Subcutaneous abdominal adipose tissue (tissue), 5 donors: ENCODE measurements around the gene ZNF585A.
"Not testable (repeated sequence)": the region's sequence is repeated elsewhere in the genome, so short reads cannot be mapped to it uniquely, and the experiment has no call there.

Experiments
- H3K27ac ChIP-seq: one replicate; pipeline ENCODE4 v1.7.0; 2013; ENCODE audit warnings: low read depth, mild to moderate bottlenecking, inconsistent platforms, low read length, moderate library complexity
- H3K27me3 ChIP-seq, 5 donors: one replicate each; pipeline ENCODE4 v1.7.0; 2013; ENCODE audit warnings: low read length in 5 of 5, inconsistent platforms in 1 of 5; ENCODE audit not compliant: control insufficient read depth in 5 of 5, insufficient read depth in 4 of 5
- H3K36me3 ChIP-seq, 5 donors: one replicate each; pipeline ENCODE4 v1.7.0; 2013; ENCODE audit warnings: low read length in 5 of 5; ENCODE audit not compliant: control insufficient read depth in 5 of 5, insufficient read depth in 5 of 5
- H3K4me1 ChIP-seq, 5 donors: one replicate each; pipeline ENCODE4 v1.7.0; 2013; ENCODE audit warnings: low read length in 5 of 5, mild to moderate bottlenecking in 3 of 5, moderate library complexity in 1 of 5; ENCODE audit not compliant: control insufficient read depth in 5 of 5, insufficient read depth in 5 of 5
- H3K4me3 ChIP-seq, 5 donors: one replicate each; pipeline ENCODE4 v1.7.0; 2013; ENCODE audit warnings: low read length in 5 of 5, low read depth in 1 of 5
- H3K9ac ChIP-seq, 5 donors: one replicate each; pipeline ENCODE4 v1.7.0; 2013; ENCODE audit warnings: low read length in 5 of 5, mild to moderate bottlenecking in 4 of 5, moderate library complexity in 3 of 5
- H3K9me3 ChIP-seq, 5 donors: one replicate each; pipeline ENCODE4 v1.7.0; 2013; ENCODE audit warnings: low read length in 5 of 5; ENCODE audit not compliant: control insufficient read depth in 5 of 5
- donor health status: healthy.
- donor health status: healthy.
- donor health status: healthy.
- donor health status: healthy.
- donor health status: healthy.

Gene ZNF585A

DNA sequence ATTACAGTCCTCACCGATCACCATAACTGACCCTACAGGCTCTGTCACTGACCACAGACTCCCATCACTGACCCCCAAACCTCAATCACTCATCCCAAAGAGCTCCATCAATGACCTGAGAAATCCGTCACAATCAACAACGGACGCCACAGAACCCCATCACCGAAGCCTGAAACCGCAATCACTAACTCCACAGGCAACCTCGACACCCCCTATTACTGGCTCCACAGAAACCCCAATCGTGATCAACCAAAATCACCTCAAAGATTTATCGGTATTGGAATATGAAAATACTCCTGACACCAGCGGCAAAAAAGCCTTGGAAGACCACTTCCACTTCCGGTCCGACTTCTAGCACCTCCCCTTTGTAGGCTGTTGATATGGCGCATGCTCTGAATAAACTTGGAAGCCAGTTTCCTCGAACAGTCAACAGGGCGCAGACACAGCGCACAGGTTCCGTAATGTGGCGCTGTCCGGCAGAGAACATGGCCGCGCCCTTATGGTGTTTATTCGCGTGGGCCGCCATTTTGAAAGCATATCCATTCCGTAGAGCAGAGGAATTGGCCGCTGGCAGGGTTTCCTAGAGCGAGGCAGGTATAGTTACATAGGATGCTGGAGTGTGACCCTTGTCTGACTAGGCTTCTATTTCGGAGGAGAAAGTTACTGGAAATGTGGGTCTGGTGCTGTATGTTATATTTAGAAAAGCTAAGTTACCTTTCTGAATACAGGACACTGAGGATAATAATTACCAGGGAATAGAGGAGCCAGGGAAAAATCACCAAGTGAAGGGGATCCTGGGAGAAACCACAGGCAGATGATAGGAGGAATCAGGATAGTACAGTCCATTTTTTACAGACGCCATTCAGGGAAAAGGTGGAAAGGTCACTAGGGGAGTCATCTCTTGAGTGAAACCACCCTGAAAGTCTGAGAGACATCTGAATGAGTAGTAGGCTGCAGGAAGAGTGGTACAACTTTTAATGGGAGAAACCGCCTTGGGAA is at the start of gene ZNF585A:
Gene ZNF585A (minus strand): TSS at position 328 of the 999 bp plus-strand sequence. CDS start 2,785 bp downstream, outside the sequence.
- H3K4me3 ChIP-seq: peak within 1 kb of the TSS; percentile 81 to 97 (median 93)
- H3K27ac ChIP-seq: peak within 1 kb of the TSS; percentile 39
- H3K9ac ChIP-seq: peak within 1 kb of the TSS; percentile 40 to 91 (median 85)
- no peaks in the 10 kb centered on the region for H3K27me3 ChIP-seq
- peaks cover 2 to 36% (median 13%) of the 10 kb centered on the region in 5 donors for H3K9me3 ChIP-seq
- H3K4me1 ChIP-seq: peaks cover 0 to 13% (median 12%) of the 10 kb centered on the region in 5 donors
- H3K36me3 ChIP-seq: peaks cover 13 to 21% (median 19%) of the 10 kb centered on the region in 5 donors

GRCh38 chr19:37221136-37221535 is 48.6 kb upstream of the ZNF585A start:
- H3K36me3 ChIP-seq: peaks cover 9 to 28% (median 13%) of the 10 kb centered on the region in 5 donors
- no peak overlapping the region for H3K27ac ChIP-seq
- no peak overlapping the region for H3K9ac ChIP-seq
- H3K27me3 ChIP-seq: no peaks in the 10 kb centered on the region
- H3K9me3 ChIP-seq: peaks cover 0 to 3% (median 0%) of the 10 kb centered on the region in 5 donors
- peaks cover 2 to 19% (median 17%) of the 10 kb centered on the region in 5 donors for H3K4me1 ChIP-seq
- no peak overlapping the region for H3K4me3 ChIP-seq

DNA sequence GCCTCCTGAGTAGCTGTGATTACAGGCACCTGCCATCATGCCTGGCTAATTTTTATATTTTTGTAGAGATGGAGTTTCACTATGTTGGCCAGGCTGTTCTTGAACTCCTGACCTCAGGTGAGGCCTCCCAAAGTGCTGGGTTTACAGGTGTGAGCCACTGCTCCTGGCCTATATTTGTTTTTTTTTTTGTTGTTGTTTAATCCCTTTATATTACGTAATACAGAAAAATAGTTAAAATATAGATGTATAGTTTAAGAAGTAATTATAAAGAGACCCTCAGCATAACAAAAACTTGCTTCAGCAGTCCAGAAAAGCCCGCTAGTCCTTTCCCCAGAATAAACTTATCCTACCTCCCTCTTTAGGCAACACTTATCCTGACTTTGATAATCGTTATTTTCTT is 47.9 kb upstream of the ZNF585A start:
- Histone ChIP-seq H3K4me3 (no peak overlapping the region), H3K27me3 (no peaks in the 10 kb centered on the region), H3K36me3 (peaks cover 3 to 20% (median 6%) of the 10 kb centered on the region in 5 donors), H3K4me1 (peaks cover 2 to 19% (median 17%) of the 10 kb centered on the region in 5 donors), H3K9me3 (peaks cover 0 to under 1% (median 0%) of the 10 kb centered on the region in 5 donors), H3K9ac (no peak overlapping the region), H3K27ac (no peak overlapping the region)

- Histone ChIP-seq H3K4me1 (peaks cover 2 to 19% (median 17%) of the 10 kb centered on the region in 5 donors), H3K4me3 (peak overlapping the region; percentile 95 to 100 (median 99)), H3K9ac (peak overlapping the region; percentile 87 to 98 (median 91)), H3K27ac (peak overlapping the region; percentile 93), H3K36me3 (peaks cover 0 to 15% (median 4%) of the 10 kb centered on the region in 5 donors), H3K9me3 (no peaks in the 10 kb centered on the region), H3K27me3 (no peaks in the 10 kb centered on the region)
Observed at GRCh38 chr19:37218592-37218935, 46.1 kb upstream of the ZNF585A start.

- peak within 1 kb of the TSS; percentile 93 for H3K27ac ChIP-seq
Observed at GRCh38 chr19:37217775-37218591, 45.5 kb upstream of the ZNF585A start, which contains the start of gene ZNF383. Gene ZNF383, plus strand, starts transcription at chr19:37218214. Its CDS starts 12,240 bp downstream, at chr19:37230454.

DNA sequence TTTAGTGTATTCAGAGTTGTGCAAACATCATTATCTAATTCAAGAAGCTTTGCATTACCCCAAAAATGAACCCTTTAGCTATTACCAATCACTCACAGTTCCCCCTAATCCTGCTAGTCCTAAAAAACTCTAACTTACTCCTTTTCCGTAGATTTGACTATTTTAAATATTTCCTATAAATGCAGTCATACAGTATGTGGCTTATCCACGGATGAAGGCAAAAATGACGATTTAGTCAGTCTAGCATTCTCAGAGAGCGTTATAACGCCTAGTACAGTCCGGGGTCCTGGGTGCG is 44.9 kb upstream of the ZNF585A start:
- Histone ChIP-seq H3K9ac (peak overlapping the region; percentile 77 to 96 (median 87)), H3K9me3 (no peaks in the 10 kb centered on the region), H3K4me1 (peaks cover 2 to 19% (median 17%) of the 10 kb centered on the region in 5 donors), H3K27me3 (no peaks in the 10 kb centered on the region), H3K36me3 (peaks cover 0 to 7% (median 4%) of the 10 kb centered on the region in 5 donors), H3K27ac (peak overlapping the region; percentile 93), H3K4me3 (peak overlapping the region; percentile 95 to 100 (median 99))

More at GRCh38 chr19:37217775-37218591, 45.5 kb upstream of the ZNF585A start, which contains the start of gene ZNF383:
- peaks cover 2 to 19% (median 17%) of the 10 kb centered on the region in 5 donors for H3K4me1 ChIP-seq
- H3K9ac ChIP-seq: peak within 1 kb of the TSS; percentile 87 to 98 (median 91)
- no peaks in the 10 kb centered on the region for H3K9me3 ChIP-seq
- peak within 1 kb of the TSS; percentile 95 to 100 (median 99) for H3K4me3 ChIP-seq
- peaks cover 0 to 12% (median 4%) of the 10 kb centered on the region in 5 donors for H3K36me3 ChIP-seq
- H3K27me3 ChIP-seq: no peaks in the 10 kb centered on the region

GRCh38 chr19:37197768-37198167 is 25.3 kb upstream of the ZNF585A start:
- Histone ChIP-seq H3K9me3 (peaks cover 4 to 23% (median 11%) of the 10 kb centered on the region in 5 donors), H3K27ac (no peak overlapping the region), H3K9ac (no peak overlapping the region), H3K27me3 (no peaks in the 10 kb centered on the region), H3K4me1 (no peaks in the 10 kb centered on the region), H3K4me3 (no peak overlapping the region), H3K36me3 (peaks cover 19 to 39% (median 33%) of the 10 kb centered on the region in 5 donors)

GRCh38 chr19:37197115-37197514 is 24.6 kb upstream of the ZNF585A start:
- H3K36me3 ChIP-seq: peaks cover 20 to 45% (median 32%) of the 10 kb centered on the region in 5 donors
- not testable (repeated sequence) for H3K27ac ChIP-seq, H3K9ac ChIP-seq, H3K27me3 ChIP-seq, H3K4me3 ChIP-seq, H3K4me1 ChIP-seq
- peaks cover 4 to 25% (median 13%) of the 10 kb centered on the region in 5 donors for H3K9me3 ChIP-seq

- not testable (repeated sequence) for H3K27me3 ChIP-seq, H3K9ac ChIP-seq, H3K4me3 ChIP-seq, H3K4me1 ChIP-seq, H3K27ac ChIP-seq
- Histone ChIP-seq H3K36me3 (peaks cover 15 to 53% (median 42%) of the 10 kb centered on the region in 5 donors), H3K9me3 (peaks cover 6 to 32% (median 22%) of the 10 kb centered on the region in 5 donors)
Observed at GRCh38 chr19:37195248-37195647, 22.8 kb upstream of the ZNF585A start.
